ENCODE data around the gene LZTS2. TPM values are rescaled to one million over a fixed set of nuclear protein-coding genes. Genes with fewer than 3 reads are reported as not detected.

LZTS2 gene
- total RNA-seq, 1 experiment from 2014 or later: 69.1 TPM

GRCh38 chr10:101021239-101021638 is 21.6 kb downstream of the LZTS2 start:
- Histone ChIP-seq H2BK12ac (ENCODE audit: insufficient read length, low read depth, low read length) (no peak overlapping the region), H3K27me3 (ENCODE audit: insufficient read depth, low read length) (peaks cover 17% of the 10 kb centered on the region; the same call in 1 of the 2 replicates), H3K23ac (ENCODE audit: insufficient read length, low read depth, low read length) (no peak overlapping the region), H3K14ac (ENCODE audit: insufficient read depth, low read length) (no peak overlapping the region), H4K5ac (ENCODE audit: insufficient read length, low read depth, low read length) (no peak overlapping the region), H3K79me2 (ENCODE audit: insufficient read depth, low read length) (no peaks in the 10 kb centered on the region), H3K9me3 (ENCODE audit: control insufficient read depth, low read depth, low read length) (no peaks in the 10 kb centered on the region), H3K9ac (ENCODE audit: extremely low read depth, insufficient read length, low read length) (no peak overlapping the region), H4K91ac (ENCODE audit: insufficient read length, low read depth, low read length) (no peak overlapping the region), H3K23me2 (ENCODE audit: insufficient read length, low read depth, low read length, poor library complexity, severe bottlenecking) (peaks cover 10% of the 10 kb centered on the region), H2BK120ac (ENCODE audit: low read depth, low read length, poor library complexity, severe bottlenecking) (no peak overlapping the region), H4K8ac (replicated peaks; ENCODE audit: insufficient read length, low read depth, low read length) (no peak overlapping the region), H2BK20ac (ENCODE audit: low read depth, low read length, poor library complexity, severe bottlenecking) (no peak overlapping the region), H3K27ac (ENCODE audit: insufficient read length, low read depth, low read length) (no peak overlapping the region), H2AK5ac (ENCODE audit: insufficient read length, low read length) (no peak overlapping the region), H4K20me1 (ENCODE audit: control insufficient read depth, insufficient read depth, insufficient read length) (no peaks in the 10 kb centered on the region), H3K4ac (ENCODE audit: low read depth, low read length) (no peak overlapping the region), H3K4me2 (ENCODE audit: insufficient read depth, insufficient read length, low read length) (no peak overlapping the region), H2BK15ac (ENCODE audit: low read depth, low read length) (no peak overlapping the region), H3T11ph (ENCODE audit: low read length) (no peak overlapping the region), H3K18ac (ENCODE audit: insufficient read length, low read depth, low read length) (no peak overlapping the region), H2AFZ (ENCODE audit: low read length) (no peak overlapping the region), H3K4me1 (ENCODE audit: insufficient read depth, low read length) (no peaks in the 10 kb centered on the region), H2BK5ac (ENCODE audit: insufficient read length, low read length) (no peak overlapping the region), H3K79me1 (ENCODE audit: insufficient read depth, low read depth, low read length, poor library complexity, severe bottlenecking) (no peaks in the 10 kb centered on the region), H3K56ac (ENCODE audit: insufficient read length, low read depth, low read length) (no peak overlapping the region)
- no peak for TF ChIP-seq CTCF (conservative IDR thresholded peaks at IDR 0.05)
- H3K4me3 Mint-ChIP-seq: no peak overlapping the region
- H3K4me1 Mint-ChIP-seq: peaks cover 9 to 19% of the 10 kb centered on the region in 2 experiments
- peaks cover 59% of the 10 kb centered on the region for H3K27me3 Mint-ChIP-seq (ENCODE audit: low read depth)
- H3K9me3 Mint-ChIP-seq: no peaks in the 10 kb centered on the region
- no peak for DNase-seq
- H3K27ac Mint-ChIP-seq: no peak overlapping the region
- WGBS (ENCODE audit: extremely low coverage, insufficient read length, low lambda C conversion rate): no CpG with 5 or more reads among the region's 4 CpGs
- H3K36me3 Mint-ChIP-seq (ENCODE audit: insufficient read depth in 1 of 3, low read depth in 3 of 3): no peaks in the 10 kb centered on the region
